Testis (tissue), 3 donors: Measurements from ENCODE around the gene FKBP2. TPM values are rescaled to one million over a fixed set of nuclear protein-coding genes. Genes with fewer than 3 reads are reported as not detected.

Experiments
- DNase-seq: peaks from one replicate; pipeline ENCODE4 v3.0.0-alpha.2; 2019
- H3K27ac ChIP-seq, 2 donors: fragments of 200-600 bp; sonication (generic); one replicate each; pipeline ENCODE4 v1.5.1; 2019
- H3K27me3 ChIP-seq: fragments of 200-600 bp; sonication (generic); one replicate; pipeline ENCODE4 v1.5.1; 2019
- H3K36me3 ChIP-seq: fragments of 200-600 bp; sonication (generic); one replicate; pipeline ENCODE4 v1.5.1; 2017; ENCODE audit warnings: low read depth; ENCODE audit errors: missing control alignments
- H3K4me1 ChIP-seq: fragments of 200-600 bp; sonication (generic); one replicate; pipeline ENCODE4 v1.5.1; 2019
- H3K4me3 ChIP-seq, 2 donors: fragments of 200-600 bp; sonication (generic); one replicate each; pipeline ENCODE4 v1.5.1; 2017 to 2019
- H3K9me3 ChIP-seq: fragments of 200-600 bp; sonication (generic); one replicate; pipeline ENCODE4 v1.5.1; 2017
- CTCF ChIP-seq, 3 experiments: fragments of 450-650 bp in 2 of 3; fragments of 200-600 bp in 1 of 3; sonication (generic) in 1 of 3; IDR thresholded peaks; one replicate each; pipeline ENCODE4 v1.5.1; 2016 to 2019; ENCODE audit warnings: antibody characterized with exemption in 3 of 3, mild to moderate bottlenecking in 2 of 3, moderate library complexity in 1 of 3
- POLR2A ChIP-seq: fragments of 450-650 bp; IDR thresholded peaks from one replicate; pipeline ENCODE4 v1.6.1; 2017; ENCODE audit warnings: antibody characterized with exemption, mild to moderate bottlenecking, moderate library complexity
- WGBS, 2 donors: methylation state at CpG; one replicate each; pipeline ENCODE4 v1.1.5; 2018; 5-methylcytosine and 5-hydroxymethylcytosine counted together
- intact Hi-C: fragments of 100-400 bp; cut with DNase I; formaldehyde crosslinking; loops from one replicate; pipeline ENCODE4 v1.15.1; 2023; ENCODE audit warnings: low total_unique reads
- polyA plus RNA-seq: library from polyadenylated mRNA; stranded (reverse); fragments of 350-450 nt; fragmentation: Illumina TruSeq; extraction: RNeasy Lipid Tissue Mini Kit (QIAGEN cat#74804); gene quantifications from one replicate; pipeline ENCODE4 v1.2.3, GENCODE V29; 2014; ENCODE audit warnings: low read depth, low replicate concordance; ENCODE audit not compliant: insufficient read depth
- total RNA-seq, 2 donors: library from RNA; depleted of rRNA; stranded (reverse); fragments of >200 nt; gene quantifications; one replicate each; pipeline ENCODE4 v1.2.3, GENCODE V29; 2016

Gene FKBP2
- total and polyA plus RNA-seq, 3 donors from 2014 or later = 151 to 159 (median 159) TPM

GRCh38 chr11:64206457-64207255 lies 34.2 kb upstream of the FKBP2 start, which contains the start of gene FERMT3:
FERMT3 (plus strand) TSS chr11:64206721; CDS start chr11:64207365, 644 bp downstream.
- peak within 1 kb of the TSS; percentile 24 to 34 for H3K4me3 ChIP-seq
- H3K36me3 ChIP-seq = no peaks in the 10 kb centered on the region
- H3K9me3 ChIP-seq = no peaks in the 10 kb centered on the region
- 66 to 81% methylated on average over 8 to 27 of the region's 27 CpGs for WGBS, 2 donors
- H3K27me3 ChIP-seq = no peaks in the 10 kb centered on the region
- TF ChIP-seq CTCF (IDR thresholded peaks at IDR 0.05) (no peak), POLR2A (no peak)
- DNase-seq = peak; percentile 38
- intact Hi-C loops = loop anchor here (10.0 kb wide), 1 partner anchor 88 kb away; the partner anchor contains the start of gene KCNK4
- peak within 1 kb of the TSS; percentile 65 to 71 for H3K27ac ChIP-seq
- H3K4me1 ChIP-seq = peaks cover 9% of the 10 kb centered on the region

- DNase-seq = peak; percentile 37
- no peaks in the 10 kb centered on the region for H3K27me3 ChIP-seq
- no peaks in the 10 kb centered on the region for H3K36me3 ChIP-seq
- 51 to 55% methylated on average over 19 to 30 of the region's 30 CpGs for WGBS, 2 donors
- intact Hi-C loops = loop anchor here (10.0 kb wide), 1 partner anchor 87 kb away; the partner anchor contains the start of gene KCNK4
- peaks cover 9% of the 10 kb centered on the region for H3K4me1 ChIP-seq
- H3K27ac ChIP-seq = peak overlapping the region; percentile 65 to 71
- TF ChIP-seq POLR2A = no peak
- no peak for TF ChIP-seq CTCF (IDR thresholded peaks at IDR 0.05)
- H3K9me3 ChIP-seq = no peaks in the 10 kb centered on the region
- peak overlapping the region in 1 of 2 donors; percentile 34 for H3K4me3 ChIP-seq
Observed at GRCh38 chr11:64207256-64208085, 33.4 kb upstream of the FKBP2 start.

- no peak overlapping the region for H3K4me3 ChIP-seq
Observed at GRCh38 chr11:64208086-64208795, 32.7 kb upstream of the FKBP2 start.

More at GRCh38 chr11:64208086-64208795, 32.7 kb upstream of the FKBP2 start:
- WGBS, 2 donors = 74% methylated on average over 10 to 23 of the region's 23 CpGs
- Histone ChIP-seq H3K4me1 (peaks cover 9% of the 10 kb centered on the region), H3K27me3 (no peaks in the 10 kb centered on the region), H3K36me3 (no peaks in the 10 kb centered on the region), H3K9me3 (no peaks in the 10 kb centered on the region), H3K27ac (peak overlapping the region in 1 of 2 donors; percentile 71)
- intact Hi-C loops = loop anchor here (10.0 kb wide), 1 partner anchor 87 kb away; the partner anchor contains the start of gene KCNK4
- DNase-seq = no peak
- no peak for TF ChIP-seq CTCF (IDR thresholded peaks at IDR 0.05)
- no peak for TF ChIP-seq POLR2A
